Right renal pelvis (tissue), 4 donors: ENCODE data around the gene APOC1. TPM values are rescaled to one million over a fixed set of nuclear protein-coding genes. Genes with fewer than 3 reads are reported as not detected.
A peak's percentile ranks its signal among the peaks of the same experiment; 100 is the strongest.

Source experiments
- DNase-seq, 4 donors: peaks; one replicate each; pipeline ENCODE4 v3.0.0-alpha.2; 2013; ENCODE audit warnings: low read depth in 4 of 4, low spot score in 3 of 4, missing footprints in 1 of 4
- polyA plus RNA-seq, 4 donors: library from polyadenylated mRNA; unstranded; fragments of 120-200 nt; gene quantifications; one replicate each; pipeline ENCODE4 v1.2.1, GENCODE V29; 2013; ENCODE audit not compliant: insufficient read length in 4 of 4

The APOC1 gene
- polyA plus RNA-seq, 4 donors: 10.5 to 12.5 (median 11.2) TPM

- DNase-seq: no peak
These were observed 39.9 kb downstream of the APOC1 start for GRCh38 chr19:44954278-44954648.

GRCh38 chr19:44954649-44955504, 40.5 kb downstream of the APOC1 start, which contains the start of gene CLPTM1:
CLPTM1 (plus strand) TSS chr19:44955380; CDS start chr19:44955396, 16 bp downstream.
- DNase-seq: peak; percentile 92 to 98 (median 93)

- no peak for DNase-seq
These were observed 41.4 kb downstream of the APOC1 start for GRCh38 chr19:44955505-44956439.

- no peak for DNase-seq
These were observed 43.1 kb downstream of the APOC1 start for GRCh38 chr19:44957526-44957925.

GRCh38 chr19:44958090-44958489, 43.7 kb downstream of the APOC1 start:
- DNase-seq: no peak

GRCh38 chr19:44959691-44960090, 45.3 kb downstream of the APOC1 start:
- no peak for DNase-seq

- DNase-seq: no peak
These were observed 46.7 kb downstream of the APOC1 start for GRCh38 chr19:44960906-44961728.

- no peak for DNase-seq
These were observed 47.4 kb downstream of the APOC1 start for GRCh38 chr19:44961821-44962220.

- no peak for DNase-seq
These were observed 53.7 kb downstream of the APOC1 start for GRCh38 chr19:44968118-44968517.

GRCh38 chr19:44968670-44969069, 54.3 kb downstream of the APOC1 start:
- no peak for DNase-seq

Other genes with a start within 250 kb of the APOC1 start
- gene CEACAM19, start 243.1 kb upstream of the APOC1 start, polyA plus RNA-seq: 10 to 100 TPM in 3 of 4 donors, 1 to 10 TPM in 1; 9.4 to 16.3 (median 14.4) TPM
- not detected for gene CEACAM16, start 215.5 kb upstream of the APOC1 start, polyA plus RNA-seq
- gene BCL3, start 165.9 kb upstream of the APOC1 start, polyA plus RNA-seq: 10 to 100 TPM in 1 of 4 donors, 1 to 10 TPM in 3; 5.6 to 10.2 (median 6.2) TPM
- 1 to 10 TPM; 4.3 to 7.4 (median 5.7) TPM for gene CBLC, start 136.7 kb upstream of the APOC1 start, polyA plus RNA-seq
- 100 to 1,000 TPM; 457 to 754 (median 572) TPM for gene BCAM, start 105.5 kb upstream of the APOC1 start, polyA plus RNA-seq
- gene NECTIN2, start 68.3 kb upstream of the APOC1 start, polyA plus RNA-seq: 100 to 1,000 TPM; 149 to 180 (median 159) TPM
- 10 to 100 TPM; 44.7 to 54.6 (median 47.6) TPM for gene TOMM40, start 23.4 kb upstream of the APOC1 start, polyA plus RNA-seq
- gene APOE, start 8.8 kb upstream of the APOC1 start, polyA plus RNA-seq: 100 to 1,000 TPM; 261 to 604 (median 299) TPM
- gene APOC4, start 27.6 kb downstream of the APOC1 start, polyA plus RNA-seq: not detected
- gene APOC2, start 31.4 kb downstream of the APOC1 start, polyA plus RNA-seq: 10 to 100 TPM in 2 of 4 donors, 1 to 10 TPM in 2; 6.2 to 14.9 (median 9.6) TPM
- gene CLPTM1, start 40.8 kb downstream of the APOC1 start, polyA plus RNA-seq: 100 to 1,000 TPM; 107 to 127 (median 121) TPM
- gene RELB, start 86.9 kb downstream of the APOC1 start, polyA plus RNA-seq: 1 to 10 TPM; 5.2 to 7.7 (median 5.9) TPM
- gene CLASRP, start 124.4 kb downstream of the APOC1 start, polyA plus RNA-seq: 10 to 100 TPM; 55.8 to 63.3 (median 59.1) TPM
- 1 to 10 TPM in 1 of 4 donors, under 1 TPM in 3; 0.78 to 1.5 (median 0.95) TPM for gene ZNF296, start 161.9 kb downstream of the APOC1 start, polyA plus RNA-seq
- 10 to 100 TPM; 19.0 to 26.7 (median 21.8) TPM for gene GEMIN7, start 164.7 kb downstream of the APOC1 start, polyA plus RNA-seq
- gene PPP1R37, start 178.6 kb downstream of the APOC1 start, polyA plus RNA-seq: 10 to 100 TPM; 23.8 to 35.3 (median 26.0) TPM
- gene NKPD1, start 246.4 kb downstream of the APOC1 start, polyA plus RNA-seq: under 1 TPM; 0.10 to 0.25 (median 0.11) TPM